Fibroblast of lung (primary cell): Measurements from ENCODE around the gene CYTH2. TPM values are rescaled to one million over a fixed set of nuclear protein-coding genes. Genes with fewer than 3 reads are reported as not detected.
A peak's percentile ranks its signal among the peaks of the same experiment; 100 is the strongest.

Experiments
- DNase-seq, 2 donors: peaks; one replicate each; pipeline versions ENCODE4 v3.0.0 to v3.0.0-alpha.2; 2010; ENCODE audit warnings: low read depth in 2 of 2
- H2AFZ ChIP-seq: 2 replicates; pipeline ENCODE4 v1.5.1; 2012; ENCODE audit warnings: low read length, control low read depth, inconsistent platforms
- H3K27ac ChIP-seq: 2 replicates; pipeline ENCODE4 v1.5.1; 2011; ENCODE audit warnings: low read length, control low read depth; ENCODE audit not compliant: insufficient read depth
- H3K27me3 ChIP-seq: 2 replicates; pipeline ENCODE4 v1.5.1; 2011; ENCODE audit warnings: mild to moderate bottlenecking, low read length; ENCODE audit not compliant: control insufficient read depth, insufficient read depth
- H3K36me3 ChIP-seq: 2 replicates; pipeline ENCODE4 v1.5.1; 2011; ENCODE audit warnings: low read length; ENCODE audit not compliant: control insufficient read depth, insufficient read depth
- H3K4me1 ChIP-seq: 2 replicates; pipeline ENCODE4 v1.5.1; 2011; ENCODE audit warnings: low read length; ENCODE audit not compliant: control insufficient read depth, insufficient read depth; ENCODE audit errors: extremely low read depth
- H3K4me2 ChIP-seq: 2 replicates; pipeline ENCODE4 v1.5.1; 2011; ENCODE audit warnings: low read length, control low read depth; ENCODE audit not compliant: insufficient read depth; ENCODE audit errors: extremely low read depth
- H3K4me3 ChIP-seq, 4 experiments: fragments of 200-600 bp in 1 of 4; sonication (generic) in 1 of 4; replicated peaks in 1 of 4; 2 replicates each; pipeline ENCODE4 v1.5.1; 2011 to 2016; ENCODE audit warnings: low read length in 4 of 4, low read depth in 3 of 4, mild to moderate bottlenecking in 3 of 4, control low read depth in 2 of 4, inconsistent platforms in 1 of 4, mixed read lengths in 1 of 4; ENCODE audit not compliant: insufficient read depth in 1 of 4; ENCODE audit errors: control extremely low read depth in 1 of 4
- H3K79me2 ChIP-seq: 2 replicates; pipeline ENCODE4 v1.5.1; 2012; ENCODE audit warnings: mild to moderate bottlenecking, low read length, inconsistent platforms; ENCODE audit not compliant: control insufficient read depth, insufficient read depth
- H3K9ac ChIP-seq: 2 replicates; pipeline ENCODE4 v1.5.1; 2011; ENCODE audit warnings: mild to moderate bottlenecking, low read length, control low read depth; ENCODE audit not compliant: insufficient read depth
- H3K9me3 ChIP-seq: 2 replicates; pipeline ENCODE4 v1.5.1; 2012; ENCODE audit warnings: low read depth, low read length; ENCODE audit not compliant: control insufficient read depth, insufficient read depth
- H4K20me1 ChIP-seq: 2 replicates; pipeline ENCODE4 v1.5.1; 2011; ENCODE audit warnings: low read length; ENCODE audit not compliant: control insufficient read depth, insufficient read depth; ENCODE audit errors: extremely low read depth
- CTCF ChIP-seq, 2 donors: IDR thresholded peaks in 1 of 2; conservative IDR thresholded peaks in 1 of 2; 1 replicate in 1 of 2; 2 replicates in 1 of 2; pipeline ENCODE4 v1.5.1; 2011 to 2012; ENCODE audit warnings: low read length in 2 of 2, control low read depth in 1 of 2, inconsistent platforms in 1 of 2, low read depth in 1 of 2, mild to moderate bottlenecking in 1 of 2
- EZH2 ChIP-seq: IDR thresholded peaks from 2 replicates; pipeline ENCODE4 v1.5.1; 2012; ENCODE audit warnings: low read length, control low read depth, mild to moderate bottlenecking; ENCODE audit errors: missing control alignments
- polyA plus RNA-seq, 2 donors: library from polyadenylated mRNA; depleted of rRNA in 1 of 2; stranded (reverse) in 1 of 2; unstranded in 1 of 2; fragments of >200 nt; gene quantifications; 2 replicates each; pipeline ENCODE4 v1.2.1, GENCODE V29; 2011 to 2012; ENCODE audit warnings: missing spikeins in 1 of 2
- total RNA-seq: library from RNA; depleted of rRNA; stranded (reverse); fragments of >200 nt; gene quantifications from 2 replicates; pipeline ENCODE4 v1.2.1, GENCODE V29; 2014

CYTH2 gene
- total and polyA plus RNA-seq, 2 donors (not counting 1 experiment from before 2014, with no cell fraction given): 18.6 to 25.8 TPM

GRCh38 chr19:48489608-48490216 is 20.5 kb downstream of the CYTH2 start:
- H3K4me3 ChIP-seq: no peak overlapping the region
- no peaks in the 10 kb centered on the region for H3K9me3 ChIP-seq
- TF ChIP-seq EZH2 (no peak), CTCF (conservative IDR thresholded peaks at IDR 0.05 in 1 of 2, IDR thresholded peaks at IDR 0.05 in 1 of 2; ENCODE audit: low read depth in 1 of 2, low read length in 2 of 2) (peak; percentile 88 to 95)
- H3K4me1 ChIP-seq: peaks cover 14% of the 10 kb centered on the region
- no peak overlapping the region for H3K27ac ChIP-seq
- H3K79me2 ChIP-seq: no peaks in the 10 kb centered on the region
- no peaks in the 10 kb centered on the region for H4K20me1 ChIP-seq
- no peak overlapping the region for H3K4me2 ChIP-seq
- DNase-seq: peak in 1 of 2 donors; percentile 44
- H3K9ac ChIP-seq: no peak overlapping the region
- H3K27me3 ChIP-seq: peaks cover 4% of the 10 kb centered on the region
- H3K36me3 ChIP-seq: no peaks in the 10 kb centered on the region
- no peak overlapping the region for H2AFZ ChIP-seq

GRCh38 chr19:48490981-48491792 is 22.0 kb downstream of the CYTH2 start:
- no peak overlapping the region for H3K27ac ChIP-seq
- no peak for DNase-seq
- H3K9me3 ChIP-seq: no peaks in the 10 kb centered on the region
- H3K4me2 ChIP-seq: no peak overlapping the region
- H3K9ac ChIP-seq: no peak overlapping the region
- TF ChIP-seq CTCF (conservative IDR thresholded peaks at IDR 0.05 in 1 of 2, IDR thresholded peaks at IDR 0.05 in 1 of 2; ENCODE audit: low read depth in 1 of 2, low read length in 2 of 2) (no peak), EZH2 (peak; percentile 2)
- H3K36me3 ChIP-seq: no peaks in the 10 kb centered on the region
- H2AFZ ChIP-seq: no peak overlapping the region
- H3K79me2 ChIP-seq: no peaks in the 10 kb centered on the region
- H3K4me3 ChIP-seq: no peak overlapping the region
- H3K4me1 ChIP-seq: peaks cover 14% of the 10 kb centered on the region
- no peaks in the 10 kb centered on the region for H4K20me1 ChIP-seq
- peaks cover 5% of the 10 kb centered on the region for H3K27me3 ChIP-seq

GRCh38 chr19:48491793-48492123 is 22.6 kb downstream of the CYTH2 start:
- Histone ChIP-seq H4K20me1 (no peaks in the 10 kb centered on the region), H3K9me3 (no peaks in the 10 kb centered on the region), H3K36me3 (no peaks in the 10 kb centered on the region), H2AFZ (no peak overlapping the region), H3K27me3 (peaks cover 6% of the 10 kb centered on the region), H3K79me2 (no peaks in the 10 kb centered on the region), H3K4me2 (no peak overlapping the region), H3K27ac (no peak overlapping the region), H3K9ac (no peak overlapping the region), H3K4me3 (no peak overlapping the region), H3K4me1 (peaks cover 14% of the 10 kb centered on the region)
- no peak for DNase-seq
- TF ChIP-seq CTCF (conservative IDR thresholded peaks at IDR 0.05 in 1 of 2, IDR thresholded peaks at IDR 0.05 in 1 of 2; ENCODE audit: low read depth in 1 of 2, low read length in 2 of 2): no peak
- no peak for TF ChIP-seq EZH2
